ENCODE measurements around the gene MNS1.

DNA sequence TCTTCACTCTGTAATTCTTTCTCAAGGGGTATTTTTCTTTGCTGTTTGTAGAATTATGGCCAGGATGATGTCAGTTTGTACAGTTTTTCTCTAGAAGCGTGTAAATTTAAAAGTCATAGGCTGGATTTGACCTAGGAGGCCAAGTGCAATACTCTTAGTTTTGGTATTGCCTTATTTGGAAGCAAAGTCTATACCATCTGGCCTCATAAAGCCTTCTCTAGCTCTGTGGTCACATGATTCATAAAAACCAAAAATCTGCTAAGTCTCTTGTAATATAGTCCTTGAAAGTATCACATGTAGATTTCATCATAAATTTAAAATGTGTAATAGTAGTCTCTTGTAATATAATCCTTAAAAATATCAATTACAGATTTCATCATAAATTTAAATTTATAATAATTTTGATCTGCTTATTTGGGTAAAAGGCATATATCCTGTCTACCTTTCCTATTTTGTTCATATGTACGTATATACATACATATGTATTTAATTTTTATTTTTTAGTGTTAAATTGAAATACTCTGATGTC is 74.1 kb downstream of the MNS1 start:
- TF ChIP-seq, protein P1, sequence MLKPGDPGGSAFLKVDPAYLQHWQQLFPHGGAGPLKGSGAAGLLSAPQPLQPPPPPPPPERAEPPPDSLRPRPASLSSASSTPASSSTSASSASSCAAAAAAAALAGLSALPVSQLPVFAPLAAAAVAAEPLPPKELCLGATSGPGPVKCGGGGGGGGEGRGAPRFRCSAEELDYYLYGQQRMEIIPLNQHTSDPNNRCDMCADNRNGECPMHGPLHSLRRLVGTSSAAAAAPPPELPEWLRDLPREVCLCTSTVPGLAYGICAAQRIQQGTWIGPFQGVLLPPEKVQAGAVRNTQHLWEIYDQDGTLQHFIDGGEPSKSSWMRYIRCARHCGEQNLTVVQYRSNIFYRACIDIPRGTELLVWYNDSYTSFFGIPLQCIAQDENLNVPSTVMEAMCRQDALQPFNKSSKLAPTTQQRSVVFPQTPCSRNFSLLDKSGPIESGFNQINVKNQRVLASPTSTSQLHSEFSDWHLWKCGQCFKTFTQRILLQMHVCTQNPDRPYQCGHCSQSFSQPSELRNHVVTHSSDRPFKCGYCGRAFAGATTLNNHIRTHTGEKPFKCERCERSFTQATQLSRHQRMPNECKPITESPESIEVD (tag by site-specific recombination; IDR thresholded peaks at IDR 0.05) = no peak
- no peak for TF ChIP-seq KLF16 (tag by site-specific recombination; IDR thresholded peaks at IDR 0.05)
- TF ChIP-seq, protein P2, sequence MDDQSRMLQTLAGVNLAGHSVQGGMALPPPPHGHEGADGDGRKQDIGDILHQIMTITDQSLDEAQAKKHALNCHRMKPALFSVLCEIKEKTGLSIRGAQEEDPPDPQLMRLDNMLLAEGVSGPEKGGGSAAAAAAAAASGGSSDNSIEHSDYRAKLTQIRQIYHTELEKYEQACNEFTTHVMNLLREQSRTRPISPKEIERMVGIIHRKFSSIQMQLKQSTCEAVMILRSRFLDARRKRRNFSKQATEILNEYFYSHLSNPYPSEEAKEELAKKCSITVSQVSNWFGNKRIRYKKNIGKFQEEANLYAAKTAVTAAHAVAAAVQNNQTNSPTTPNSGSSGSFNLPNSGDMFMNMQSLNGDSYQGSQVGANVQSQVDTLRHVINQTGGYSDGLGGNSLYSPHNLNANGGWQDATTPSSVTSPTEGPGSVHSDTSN (CRISPR knock-in tag; IDR thresholded peaks at IDR 0.05) = no peak
- TF ChIP-seq, protein P3, sequence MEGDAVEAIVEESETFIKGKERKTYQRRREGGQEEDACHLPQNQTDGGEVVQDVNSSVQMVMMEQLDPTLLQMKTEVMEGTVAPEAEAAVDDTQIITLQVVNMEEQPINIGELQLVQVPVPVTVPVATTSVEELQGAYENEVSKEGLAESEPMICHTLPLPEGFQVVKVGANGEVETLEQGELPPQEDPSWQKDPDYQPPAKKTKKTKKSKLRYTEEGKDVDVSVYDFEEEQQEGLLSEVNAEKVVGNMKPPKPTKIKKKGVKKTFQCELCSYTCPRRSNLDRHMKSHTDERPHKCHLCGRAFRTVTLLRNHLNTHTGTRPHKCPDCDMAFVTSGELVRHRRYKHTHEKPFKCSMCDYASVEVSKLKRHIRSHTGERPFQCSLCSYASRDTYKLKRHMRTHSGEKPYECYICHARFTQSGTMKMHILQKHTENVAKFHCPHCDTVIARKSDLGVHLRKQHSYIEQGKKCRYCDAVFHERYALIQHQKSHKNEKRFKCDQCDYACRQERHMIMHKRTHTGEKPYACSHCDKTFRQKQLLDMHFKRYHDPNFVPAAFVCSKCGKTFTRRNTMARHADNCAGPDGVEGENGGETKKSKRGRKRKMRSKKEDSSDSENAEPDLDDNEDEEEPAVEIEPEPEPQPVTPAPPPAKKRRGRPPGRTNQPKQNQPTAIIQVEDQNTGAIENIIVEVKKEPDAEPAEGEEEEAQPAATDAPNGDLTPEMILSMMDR (tag by site-specific recombination; IDR thresholded peaks at IDR 0.05) = no peak
- TF ChIP-seq, protein P4, sequence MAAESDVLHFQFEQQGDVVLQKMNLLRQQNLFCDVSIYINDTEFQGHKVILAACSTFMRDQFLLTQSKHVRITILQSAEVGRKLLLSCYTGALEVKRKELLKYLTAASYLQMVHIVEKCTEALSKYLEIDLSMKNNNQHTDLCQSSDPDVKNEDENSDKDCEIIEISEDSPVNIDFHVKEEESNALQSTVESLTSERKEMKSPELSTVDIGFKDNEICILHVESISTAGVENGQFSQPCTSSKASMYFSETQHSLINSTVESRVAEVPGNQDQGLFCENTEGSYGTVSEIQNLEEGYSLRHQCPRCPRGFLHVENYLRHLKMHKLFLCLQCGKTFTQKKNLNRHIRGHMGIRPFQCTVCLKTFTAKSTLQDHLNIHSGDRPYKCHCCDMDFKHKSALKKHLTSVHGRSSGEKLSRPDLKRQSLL (tag by site-specific recombination; IDR thresholded peaks at IDR 0.05) = no peak
- TF ChIP-seq, protein P5, sequence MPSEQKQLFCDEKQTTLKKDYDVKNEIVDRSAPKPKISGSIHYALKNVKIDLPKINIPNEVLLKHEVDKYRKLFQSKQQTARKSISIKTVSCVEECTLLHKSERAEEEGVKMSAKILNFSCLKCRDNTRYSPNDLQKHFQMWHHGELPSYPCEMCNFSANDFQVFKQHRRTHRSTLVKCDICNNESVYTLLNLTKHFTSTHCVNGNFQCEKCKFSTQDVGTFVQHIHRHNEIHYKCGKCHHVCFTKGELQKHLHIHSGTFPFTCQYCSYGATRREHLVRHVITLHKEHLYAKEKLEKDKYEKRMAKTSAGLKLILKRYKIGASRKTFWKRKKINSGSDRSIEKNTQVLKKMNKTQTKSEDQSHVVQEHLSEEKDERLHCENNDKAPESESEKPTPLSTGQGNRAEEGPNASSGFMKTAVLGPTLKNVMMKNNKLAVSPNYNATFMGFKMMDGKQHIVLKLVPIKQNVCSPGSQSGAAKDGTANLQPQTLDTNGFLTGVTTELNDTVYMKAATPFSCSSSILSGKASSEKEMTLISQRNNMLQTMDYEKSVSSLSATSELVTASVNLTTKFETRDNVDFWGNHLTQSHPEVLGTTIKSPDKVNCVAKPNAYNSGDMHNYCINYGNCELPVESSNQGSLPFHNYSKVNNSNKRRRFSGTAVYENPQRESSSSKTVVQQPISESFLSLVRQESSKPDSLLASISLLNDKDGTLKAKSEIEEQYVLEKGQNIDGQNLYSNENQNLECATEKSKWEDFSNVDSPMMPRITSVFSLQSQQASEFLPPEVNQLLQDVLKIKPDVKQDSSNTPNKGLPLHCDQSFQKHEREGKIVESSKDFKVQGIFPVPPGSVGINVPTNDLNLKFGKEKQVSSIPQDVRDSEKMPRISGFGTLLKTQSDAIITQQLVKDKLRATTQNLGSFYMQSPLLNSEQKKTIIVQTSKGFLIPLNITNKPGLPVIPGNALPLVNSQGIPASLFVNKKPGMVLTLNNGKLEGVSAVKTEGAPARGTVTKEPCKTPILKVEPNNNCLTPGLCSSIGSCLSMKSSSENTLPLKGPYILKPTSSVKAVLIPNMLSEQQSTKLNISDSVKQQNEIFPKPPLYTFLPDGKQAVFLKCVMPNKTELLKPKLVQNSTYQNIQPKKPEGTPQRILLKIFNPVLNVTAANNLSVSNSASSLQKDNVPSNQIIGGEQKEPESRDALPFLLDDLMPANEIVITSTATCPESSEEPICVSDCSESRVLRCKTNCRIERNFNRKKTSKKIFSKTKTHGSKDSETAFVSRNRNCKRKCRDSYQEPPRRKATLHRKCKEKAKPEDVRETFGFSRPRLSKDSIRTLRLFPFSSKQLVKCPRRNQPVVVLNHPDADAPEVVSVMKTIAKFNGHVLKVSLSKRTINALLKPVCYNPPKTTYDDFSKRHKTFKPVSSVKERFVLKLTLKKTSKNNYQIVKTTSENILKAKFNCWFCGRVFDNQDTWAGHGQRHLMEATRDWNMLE (tag by site-specific recombination; conservative IDR thresholded peaks at IDR 0.05; ENCODE audit: low read depth) = no peak
- no peak for TF ChIP-seq ZNF510 (tag by site-specific recombination; IDR thresholded peaks at IDR 0.05; ENCODE audit: insufficient replicate concordance)

All from HEK293 (cell line).